ENCODE data around the gene IGFN1. TPM values are rescaled to one million over a fixed set of nuclear protein-coding genes. Genes with fewer than 3 reads are reported as not detected.
A peak's percentile ranks its signal among the peaks of the same experiment; 100 is the strongest.

IGFN1 gene
- total and polyA plus RNA-seq, 2 of the 4 experiments (the other 2 are of a cell fraction): 0.05 TPM; not detected in 1

DNA sequence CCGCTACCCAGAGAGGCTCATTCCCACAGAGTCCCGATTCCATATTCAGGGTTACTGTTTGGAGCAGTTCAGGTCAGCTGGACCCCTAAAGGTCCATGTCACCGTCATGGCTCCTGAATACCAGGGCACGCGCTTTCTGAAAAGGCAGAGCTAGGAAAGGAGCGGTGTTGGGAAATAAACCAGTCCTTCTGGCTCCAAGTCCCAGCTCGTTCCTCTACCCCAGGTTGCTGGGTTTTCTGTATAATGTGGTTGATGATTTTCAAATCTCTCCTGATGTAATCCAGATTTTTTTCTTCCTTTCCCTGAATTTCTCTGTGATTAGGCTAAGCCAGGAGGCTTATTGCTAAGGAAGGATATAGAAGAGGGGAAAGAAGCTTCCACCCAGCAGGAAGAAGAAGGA lies 78.7 kb downstream of the IGFN1 start:
- POLR2A ChIA-PET (ENCODE audit: unreplicated experiment): no interaction called here
- dilution Hi-C loops (cut with HindIII; ENCODE audit: low sequenced_read_pairs, unreplicated experiment): no loop called here
- CTCF ChIA-PET: interaction anchor here (0.8 kb wide), 1 partner anchor 9 kb away, joined by 3 read pairs; no protein-coding TSS in a partner anchor
- peak overlapping the region; percentile 14; the same call in 1 of the 2 replicates for H4K91ac ChIP-seq (ENCODE audit: insufficient read depth, low read depth, low read length)
- H3K36me3 ChIP-seq (ENCODE audit: control insufficient read depth, insufficient read depth, low read length): no peaks in the 10 kb centered on the region
- H3K27me3 ChIP-seq (ENCODE audit: control insufficient read depth, insufficient read depth, low read length): no peaks in the 10 kb centered on the region; the same call in 1 of the 2 replicates
- no TSS peak for BruUV-seq (replicated peaks)
- no peak overlapping the region for H2AK9ac ChIP-seq (replicated peaks; ENCODE audit: low read depth, low read length, poor library complexity)
- no peak overlapping the region for H3K4me2 ChIP-seq (ENCODE audit: low read depth, low read length)
- peaks cover 12% of the 10 kb centered on the region for H3K9me1 ChIP-seq (ENCODE audit: insufficient read depth, low read length)
- H2AK5ac ChIP-seq (ENCODE audit: low read depth, low read length): peak overlapping the region; percentile 16
- peak overlapping the region; percentile 43; the same call in 1 of the 2 replicates for H3K14ac ChIP-seq (replicated peaks; ENCODE audit: low read depth, low read length)
- H3K9me3 ChIP-seq (ENCODE audit: control insufficient read depth, insufficient read depth, low read length): no peaks in the 10 kb centered on the region
- H2BK15ac ChIP-seq (ENCODE audit: low read depth, low read length): peak overlapping the region; percentile 79; the same call in 2 of the 3 replicates
- TF ChIP-seq RFX5 (IDR thresholded peaks at IDR 0.05; ENCODE audit: low read depth, low read length): no peak
- no peaks in the 10 kb centered on the region for H4K20me1 ChIP-seq (ENCODE audit: insufficient read depth, low read length)
- no peak for ATAC-seq (ENCODE audit: low read depth)
- H3K4me1 ChIP-seq (ENCODE audit: control insufficient read depth, insufficient read depth, low read length): peaks cover 12% of the 10 kb centered on the region
- no peak for DNase-seq
- intact Hi-C loops (cut with micrococcal nuclease): loop anchor here (10.0 kb wide), 1 partner anchor 1166 kb away; no protein-coding TSS in a partner anchor
- no CpG with 5 or more reads among the region's 7 CpGs for WGBS, 2 experiments (ENCODE audit: extremely low coverage in 2 of 2, insufficient read length in 1 of 2)
- H2BK20ac ChIP-seq (ENCODE audit: low read depth, low read length): peak overlapping the region; percentile 39; the same call in 1 of the 2 replicates
- H3K23ac ChIP-seq (ENCODE audit: low read depth, low read length): no peak overlapping the region
- H3K4me3 ChIP-seq (ENCODE audit: insufficient read depth, low read depth, low read length): no peak overlapping the region
- no peak overlapping the region for H2BK5ac ChIP-seq (ENCODE audit: low read depth, low read length, poor library complexity, severe bottlenecking)
- H4K5ac ChIP-seq (ENCODE audit: low read depth, low read length): no peak overlapping the region
- H3K9ac ChIP-seq (ENCODE audit: low read depth, low read length): no peak overlapping the region
- no peak overlapping the region for H3K56ac ChIP-seq (ENCODE audit: extremely low read depth, insufficient read depth, low read length)
- in situ Hi-C loops (cut with MboI; ENCODE audit: low sequenced_read_pairs): no loop called here
- H4K8ac ChIP-seq (ENCODE audit: low read depth in 2 of 2, low read length in 2 of 2): no peak overlapping the region
- no peak overlapping the region for H3K18ac ChIP-seq (ENCODE audit: low read depth, low read length)
- peak overlapping the region; percentile 49; the same call in 1 of the 2 replicates for H3K4ac ChIP-seq (ENCODE audit: low read depth, low read length)
- no peak overlapping the region for H3K27ac ChIP-seq (ENCODE audit: insufficient read depth, low read length)
- no peaks in the 10 kb centered on the region for H3K79me1 ChIP-seq (ENCODE audit: low read depth in 1 of 2, low read length in 2 of 2)
- peak overlapping the region; percentile 82; the same call in 1 of the 2 replicates for H2BK120ac ChIP-seq (ENCODE audit: low read depth, low read length)
- no peak overlapping the region for H2AFZ ChIP-seq (replicated peaks; ENCODE audit: low read length, poor library complexity)
